ENCODE results near the gene AEBP1.

Gene AEBP1

DNA sequence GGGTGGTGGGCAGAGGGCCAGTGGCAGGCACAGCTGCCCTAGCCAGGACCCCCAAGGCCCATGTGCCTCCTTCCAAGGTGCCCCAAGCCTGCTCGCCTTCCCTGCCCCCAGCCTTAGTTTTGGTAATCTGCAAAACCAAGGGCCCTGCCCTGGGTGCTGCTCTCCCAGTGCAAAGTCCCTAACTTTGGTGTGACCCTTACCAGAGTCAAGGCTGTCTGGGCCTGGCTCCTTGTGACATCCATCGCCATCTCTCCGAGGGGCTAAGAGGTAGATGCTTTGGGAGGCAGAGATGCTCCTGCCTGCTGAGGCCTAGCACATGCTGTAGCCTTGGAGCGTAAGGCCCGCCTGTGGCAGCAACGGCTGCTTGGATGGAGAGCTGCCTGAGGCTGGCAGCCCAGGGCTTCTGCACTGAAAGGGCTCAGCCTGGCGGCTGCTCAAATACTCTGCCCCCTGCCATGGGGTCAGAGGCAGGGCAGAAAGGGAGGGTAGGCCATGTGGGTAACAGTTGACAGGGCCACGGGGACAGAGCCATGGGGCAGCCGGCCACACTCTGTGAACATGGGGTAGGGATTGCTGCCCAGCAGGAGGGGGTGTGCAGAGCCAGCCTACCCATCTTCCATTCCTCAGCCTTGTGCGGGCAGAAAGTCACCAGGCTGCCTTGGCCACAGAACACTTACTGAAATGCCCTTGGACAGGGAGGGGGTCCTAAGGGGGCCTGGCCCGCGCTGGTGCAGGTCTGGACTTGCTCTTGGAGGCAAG is 54.9 kb downstream of the AEBP1 start:
- DNase-seq, result no peak

DNA sequence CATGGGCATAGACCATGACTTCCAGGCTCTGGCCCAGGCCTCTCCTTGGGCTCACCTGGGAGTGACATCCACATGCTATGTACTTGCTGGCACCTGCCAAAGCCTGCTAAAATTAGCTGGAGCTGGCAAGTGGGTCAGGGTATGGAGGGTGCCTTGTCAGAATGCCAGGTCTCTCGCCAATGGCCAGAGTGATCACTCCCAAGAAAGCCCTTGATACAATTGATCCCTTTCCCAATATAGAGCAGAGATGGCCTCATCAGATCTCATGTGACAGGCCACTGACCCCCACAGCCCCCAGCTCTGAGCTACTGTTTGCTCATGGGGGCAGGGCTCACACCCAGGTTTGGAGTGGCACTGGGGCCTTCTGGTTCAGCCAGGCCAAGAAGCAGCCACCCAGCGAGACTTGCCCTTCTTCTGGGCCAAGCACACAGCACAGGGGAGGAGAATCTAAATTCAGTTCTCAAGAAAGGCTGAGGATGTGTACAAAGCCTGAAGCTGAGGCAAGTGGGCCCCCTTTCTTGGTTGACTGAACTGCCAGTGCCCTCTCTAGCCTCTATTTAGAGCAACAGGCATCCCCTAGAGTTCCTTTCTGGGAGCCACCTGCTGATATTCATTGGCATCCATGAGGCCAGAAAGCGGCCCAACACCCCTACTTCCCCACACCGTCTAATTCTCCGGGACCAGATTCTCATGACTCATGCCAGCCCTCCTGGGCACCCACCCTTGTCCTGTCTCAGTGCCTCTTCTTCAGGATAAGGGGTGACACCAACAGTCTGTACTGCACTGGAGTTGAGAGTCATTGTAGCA is 55.9 kb downstream of the AEBP1 start:
- no peak for DNase-seq

DNA sequence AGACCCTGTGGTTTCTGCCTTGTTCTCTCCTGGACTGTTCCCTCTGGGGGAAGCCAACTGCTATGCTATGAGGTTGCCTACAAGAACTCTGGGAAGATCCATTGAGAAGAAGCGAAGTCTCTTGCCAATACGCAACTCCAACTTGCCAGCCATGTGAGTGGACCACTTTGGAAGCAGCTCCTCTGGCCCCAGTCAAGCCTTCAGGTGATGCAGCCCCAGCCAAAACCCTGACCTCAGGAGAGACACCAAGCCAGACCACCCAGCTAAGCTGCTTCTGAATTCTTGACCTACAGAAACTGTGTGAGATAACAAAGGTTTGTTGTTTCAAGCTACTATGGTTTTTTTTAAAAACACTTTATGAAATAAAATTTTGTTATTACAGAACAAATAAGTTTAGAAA is 57.2 kb downstream of the AEBP1 start:
- no peak for DNase-seq

DNA sequence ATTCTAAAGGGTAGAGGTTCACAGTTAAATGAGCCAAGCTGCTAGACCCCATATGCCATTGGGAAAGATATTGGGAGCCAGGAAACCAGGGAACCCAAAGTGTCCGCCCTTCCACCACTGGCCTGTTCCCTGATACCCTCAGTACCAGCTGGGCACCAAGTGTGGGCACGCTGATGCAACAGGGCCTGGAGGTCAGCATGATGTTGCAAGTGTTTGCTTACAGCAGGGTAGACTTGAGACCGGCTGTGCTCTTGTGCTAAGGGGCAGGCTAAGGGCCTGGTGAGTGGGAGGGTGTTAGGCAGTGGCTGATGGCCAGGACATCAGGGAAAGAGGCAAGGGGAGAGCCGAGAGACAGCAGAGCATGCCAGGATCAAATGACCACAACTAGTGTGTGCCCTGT is 58.0 kb downstream of the AEBP1 start:
- DNase-seq, result no peak

DNA sequence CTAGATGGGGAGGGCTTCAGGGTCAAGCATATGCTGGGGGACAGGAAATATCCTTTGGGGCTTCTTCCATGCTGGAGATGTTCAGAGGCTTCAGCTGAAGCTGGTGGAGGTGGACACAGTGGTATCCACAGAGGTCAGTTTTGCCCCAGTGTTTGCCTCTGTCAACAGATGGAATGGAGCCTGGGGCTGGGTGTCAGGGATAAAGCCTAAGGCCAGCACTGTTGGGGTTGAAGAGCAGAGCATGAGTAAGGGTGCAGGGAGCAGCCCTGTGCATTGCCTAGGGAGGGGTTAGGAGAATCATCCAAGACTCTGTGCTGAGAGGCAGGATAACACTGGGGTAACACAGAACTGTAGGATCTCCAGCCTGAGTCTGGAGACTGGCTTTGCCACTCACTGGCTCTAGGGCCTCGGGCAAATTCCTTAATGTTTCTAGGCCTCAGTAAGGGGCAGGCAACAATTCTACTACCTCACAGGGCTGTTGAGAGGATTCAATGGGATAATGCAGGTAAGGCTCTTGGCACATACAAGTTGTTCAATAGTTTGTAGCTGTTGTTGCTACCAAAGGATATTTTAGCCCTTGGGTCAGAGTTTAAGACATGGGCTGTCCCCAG is 58.7 kb downstream of the AEBP1 start:
- no peak for DNase-seq

DNA sequence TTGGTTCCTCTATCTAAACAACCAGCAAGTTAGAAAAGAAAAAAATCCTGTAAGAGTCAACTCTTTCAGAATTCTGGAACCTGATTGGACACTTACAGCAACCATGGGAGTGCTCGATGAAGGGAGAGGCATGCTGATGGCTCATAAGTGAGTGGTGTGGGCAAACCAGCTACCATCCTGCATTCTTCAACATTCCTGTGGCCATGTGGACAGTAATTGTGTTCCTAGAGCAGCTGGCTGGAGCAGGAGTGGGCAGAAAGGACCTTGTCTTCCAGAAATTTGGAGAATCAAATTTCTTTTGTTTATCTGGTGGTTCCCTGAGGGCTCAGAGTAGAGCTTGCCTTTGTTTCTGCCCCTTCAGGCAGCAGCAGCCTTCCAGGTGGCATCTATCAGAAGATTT is 59.4 kb downstream of the AEBP1 start:
- no peak for DNase-seq
